ENCODE data around the gene DYRK4. TPM values are rescaled to one million over a fixed set of nuclear protein-coding genes. Genes with fewer than 3 reads are reported as not detected.

Gene DYRK4
- total and polyA plus RNA-seq, 2 donors (not counting 1 experiment from before 2014, with no cell fraction given), result 55.2 to 63.1 TPM

- H3K27ac ChIP-seq (ENCODE audit: insufficient read depth, low read length), result no peak overlapping the region
Observed at GRCh38 chr12:4653257-4653656, 91.2 kb downstream of the DYRK4 start.

GRCh38 chr12:4653691-4654090, 91.7 kb downstream of the DYRK4 start:
- H4K20me1 ChIP-seq (ENCODE audit: control insufficient read depth, extremely low read depth, insufficient read depth, low read length), result no peaks in the 10 kb centered on the region
- H3K9me3 ChIP-seq (ENCODE audit: control insufficient read depth, insufficient read depth, low read depth, low read length), result no peaks in the 10 kb centered on the region
- H3K4me2 ChIP-seq (ENCODE audit: extremely low read depth, insufficient read depth, low read length), result no peak overlapping the region
- no peak overlapping the region for H3K27ac ChIP-seq (ENCODE audit: insufficient read depth, low read length)
- H3K9ac ChIP-seq (ENCODE audit: insufficient read depth, low read length), result no peak overlapping the region
- no peaks in the 10 kb centered on the region for H3K27me3 ChIP-seq (ENCODE audit: control insufficient read depth, insufficient read depth, low read length)
- no peaks in the 10 kb centered on the region for H3K36me3 ChIP-seq (ENCODE audit: control insufficient read depth, insufficient read depth, low read length)
- peaks cover 3% of the 10 kb centered on the region for H3K4me1 ChIP-seq (ENCODE audit: control insufficient read depth, extremely low read depth, insufficient read depth, low read length)
- H3K4me3 ChIP-seq (replicated peaks in 1 of 4; ENCODE audit: control extremely low read depth in 1 of 4, insufficient read depth in 1 of 4, low read depth in 3 of 4, low read length in 4 of 4), result no peak overlapping the region
- H3K79me2 ChIP-seq (ENCODE audit: control insufficient read depth, insufficient read depth, low read length), result peaks cover 35% of the 10 kb centered on the region
- no peak for DNase-seq (ENCODE audit: low read depth in 2 of 2)
- H2AFZ ChIP-seq (ENCODE audit: low read length), result no peak overlapping the region
- TF ChIP-seq EZH2 (IDR thresholded peaks at IDR 0.05; ENCODE audit: low read length, missing control alignments) (no peak), CTCF (conservative IDR thresholded peaks at IDR 0.05 in 1 of 2, IDR thresholded peaks at IDR 0.05 in 1 of 2; ENCODE audit: low read depth in 1 of 2, low read length in 2 of 2) (no peak)

More at GRCh38 chr12:4653257-4653656, 91.2 kb downstream of the DYRK4 start:
- peaks cover 3% of the 10 kb centered on the region for H3K4me1 ChIP-seq (ENCODE audit: control insufficient read depth, extremely low read depth, insufficient read depth, low read length)
- no peaks in the 10 kb centered on the region for H3K9me3 ChIP-seq (ENCODE audit: control insufficient read depth, insufficient read depth, low read depth, low read length)
- DNase-seq (ENCODE audit: low read depth in 2 of 2), result no peak
- no peak overlapping the region for H2AFZ ChIP-seq (ENCODE audit: low read length)
- no peak overlapping the region for H3K4me2 ChIP-seq (ENCODE audit: extremely low read depth, insufficient read depth, low read length)
- H3K79me2 ChIP-seq (ENCODE audit: control insufficient read depth, insufficient read depth, low read length), result peaks cover 35% of the 10 kb centered on the region
- H4K20me1 ChIP-seq (ENCODE audit: control insufficient read depth, extremely low read depth, insufficient read depth, low read length), result no peaks in the 10 kb centered on the region
- no peaks in the 10 kb centered on the region for H3K36me3 ChIP-seq (ENCODE audit: control insufficient read depth, insufficient read depth, low read length)
- no peak overlapping the region for H3K9ac ChIP-seq (ENCODE audit: insufficient read depth, low read length)
- no peak overlapping the region for H3K4me3 ChIP-seq (replicated peaks in 1 of 4; ENCODE audit: control extremely low read depth in 1 of 4, insufficient read depth in 1 of 4, low read depth in 3 of 4, low read length in 4 of 4)
- TF ChIP-seq EZH2 (IDR thresholded peaks at IDR 0.05; ENCODE audit: low read length, missing control alignments), result no peak
- TF ChIP-seq CTCF (conservative IDR thresholded peaks at IDR 0.05 in 1 of 2, IDR thresholded peaks at IDR 0.05 in 1 of 2; ENCODE audit: low read depth in 1 of 2, low read length in 2 of 2), result no peak
- no peaks in the 10 kb centered on the region for H3K27me3 ChIP-seq (ENCODE audit: control insufficient read depth, insufficient read depth, low read length)

Other genes starting within 250 kb of the DYRK4 start
- 12.3 and 19.5 TPM in 2 replicates for gene TIGAR, start 241.0 kb upstream of the DYRK4 start, total RNA-seq
- gene TIGAR, start 241.0 kb upstream of the DYRK4 start, polyA plus RNA-seq, result 15.3 and 20.7 TPM in 2 replicates
- not detected in 2 replicates for gene FGF23, start 182.5 kb upstream of the DYRK4 start, total RNA-seq
- gene FGF23, start 182.5 kb upstream of the DYRK4 start, polyA plus RNA-seq, result not detected in 2 replicates
- gene FGF6, start 116.4 kb upstream of the DYRK4 start, total RNA-seq, result not detected in 2 replicates
- not detected in 2 replicates for gene FGF6, start 116.4 kb upstream of the DYRK4 start, polyA plus RNA-seq
- gene RAD51AP1, start 23.3 kb upstream of the DYRK4 start, total RNA-seq, result 1.0 and 4.1 TPM in 2 replicates
- 11.0 and 28.9 TPM in 2 replicates for gene RAD51AP1, start 23.3 kb upstream of the DYRK4 start, polyA plus RNA-seq
- 1.5 and 2.8 TPM in 2 replicates for gene AKAP3, start 86.8 kb downstream of the DYRK4 start, total RNA-seq
- gene AKAP3, start 86.8 kb downstream of the DYRK4 start, polyA plus RNA-seq, result 0.30 and 1.1 TPM in 2 replicates
- gene NDUFA9, start 86.9 kb downstream of the DYRK4 start, total RNA-seq, result 21.3 and 42.6 TPM in 2 replicates
- gene NDUFA9, start 86.9 kb downstream of the DYRK4 start, polyA plus RNA-seq, result 68.8 and 73.8 TPM in 2 replicates
- under 0.01 TPM in 2 replicates for gene GALNT8, start 158.2 kb downstream of the DYRK4 start, total RNA-seq
- gene GALNT8, start 158.2 kb downstream of the DYRK4 start, polyA plus RNA-seq, result not detected in 2 replicates